SK-N-SH treated with all-trans-retinoic acid at 6 μM for 48 hours (cell line): ENCODE data around the gene DDX54.

Source experiments
- ATAC-seq: fragments of 200-7000 bp; cut with Tn5 transposase; 3 replicates; pipeline ENCODE4 v1.9.1; 2020; ENCODE audit warnings: mild to moderate bottlenecking, moderate library complexity
- ARNTL ChIP-seq: fragments of 450-650 bp; formaldehyde crosslinking; IDR thresholded peaks from 2 replicates; pipeline ENCODE4 v1.5.0; 2020; ENCODE audit warnings: low read depth, mild to moderate bottlenecking, moderate library complexity, borderline replicate concordance
- BACH2 ChIP-seq: fragments of 250-450 bp; sonication (Bioruptor Pico); IDR thresholded peaks from 2 replicates; pipeline ENCODE4 v1.9.0; 2021; ENCODE audit warnings: mild to moderate bottlenecking, borderline replicate concordance
- CSDC2 ChIP-seq: fragments of 250-450 bp; sonication (Bioruptor Pico); IDR thresholded peaks from 2 replicates; pipeline ENCODE4 v1.5.0; 2020; ENCODE audit warnings: mild to moderate bottlenecking, moderate library complexity
- GLIS3 ChIP-seq: fragments of 250-450 bp; sonication (Bioruptor Pico); IDR thresholded peaks from 2 replicates; pipeline ENCODE4 v1.5.0; 2020; ENCODE audit warnings: mild to moderate bottlenecking, moderate library complexity
- OSR1 ChIP-seq: fragments of 250-450 bp; sonication (Bioruptor Pico); IDR thresholded peaks from 2 replicates; pipeline ENCODE4 v1.8.0; 2022; ENCODE audit warnings: moderate library complexity, mild to moderate bottlenecking, inconsistent platforms
- PPARA ChIP-seq: fragments of 250-450 bp; sonication (Bioruptor Pico); IDR thresholded peaks from 2 replicates; pipeline ENCODE4 v1.5.0; 2020; ENCODE audit warnings: mild to moderate bottlenecking, borderline replicate concordance
- SNAI2 ChIP-seq: fragments of 250-450 bp; sonication (Bioruptor Pico); IDR thresholded peaks from 2 replicates; pipeline ENCODE4 v1.5.0; 2020; ENCODE audit warnings: mild to moderate bottlenecking, moderate library complexity
- TOX ChIP-seq: fragments of 250-450 bp; sonication (Bioruptor Pico); IDR thresholded peaks from 2 replicates; pipeline ENCODE4 v1.8.0; 2021; ENCODE audit warnings: mild to moderate bottlenecking, moderate library complexity, borderline replicate concordance
- ZC3H10 ChIP-seq: fragments of 250-450 bp; sonication (Bioruptor Pico); IDR thresholded peaks from 2 replicates; pipeline ENCODE4 v1.5.1; 2021; ENCODE audit warnings: mild to moderate bottlenecking, moderate library complexity
- ZFP30 ChIP-seq: fragments of 450-650 bp; formaldehyde crosslinking; IDR thresholded peaks from 2 replicates; pipeline ENCODE4 v1.5.0; 2022; ENCODE audit warnings: mild to moderate bottlenecking, moderate library complexity
- ZNF565 ChIP-seq: fragments of 450-650 bp; formaldehyde crosslinking; conservative IDR thresholded peaks from 2 replicates; pipeline ENCODE4 v1.5.0; 2020; ENCODE audit warnings: low read depth, mild to moderate bottlenecking, moderate library complexity
- ZNF70 ChIP-seq: fragments of 450-650 bp; formaldehyde crosslinking; IDR thresholded peaks from 2 replicates; pipeline ENCODE4 v1.5.0; 2020; ENCODE audit warnings: mild to moderate bottlenecking, moderate library complexity
- ZNF8 ChIP-seq: fragments of 450-650 bp; formaldehyde crosslinking; IDR thresholded peaks from 2 replicates; pipeline ENCODE4 v1.5.0; 2020; ENCODE audit warnings: mild to moderate bottlenecking, moderate library complexity
- TF ChIP-seq, protein P1 (sequence below): fragments of 250-450 bp; sonication (Bioruptor Pico); IDR thresholded peaks from 2 replicates; pipeline ENCODE4 v1.5.1; 2020; ENCODE audit warnings: low read depth, mild to moderate bottlenecking, moderate library complexity
- TF ChIP-seq, protein P2 (sequence below): fragments of 250-450 bp; sonication (Bioruptor Pico); IDR thresholded peaks from 2 replicates; pipeline ENCODE4 v1.8.0; 2020; ENCODE audit warnings: mild to moderate bottlenecking, moderate library complexity, borderline replicate concordance
- TF ChIP-seq, protein P3 (sequence below): fragments of 250-450 bp; sonication (Bioruptor Pico); IDR thresholded peaks from 2 replicates; pipeline ENCODE4 v1.8.0; 2021; ENCODE audit warnings: low read depth, mild to moderate bottlenecking, moderate library complexity, borderline replicate concordance
- TF ChIP-seq, protein P4 (sequence below): fragments of 250-450 bp; sonication (Bioruptor Pico); IDR thresholded peaks from 2 replicates; pipeline ENCODE4 v1.5.1; 2021; ENCODE audit warnings: mild to moderate bottlenecking, moderate library complexity

Gene DDX54

DNA sequence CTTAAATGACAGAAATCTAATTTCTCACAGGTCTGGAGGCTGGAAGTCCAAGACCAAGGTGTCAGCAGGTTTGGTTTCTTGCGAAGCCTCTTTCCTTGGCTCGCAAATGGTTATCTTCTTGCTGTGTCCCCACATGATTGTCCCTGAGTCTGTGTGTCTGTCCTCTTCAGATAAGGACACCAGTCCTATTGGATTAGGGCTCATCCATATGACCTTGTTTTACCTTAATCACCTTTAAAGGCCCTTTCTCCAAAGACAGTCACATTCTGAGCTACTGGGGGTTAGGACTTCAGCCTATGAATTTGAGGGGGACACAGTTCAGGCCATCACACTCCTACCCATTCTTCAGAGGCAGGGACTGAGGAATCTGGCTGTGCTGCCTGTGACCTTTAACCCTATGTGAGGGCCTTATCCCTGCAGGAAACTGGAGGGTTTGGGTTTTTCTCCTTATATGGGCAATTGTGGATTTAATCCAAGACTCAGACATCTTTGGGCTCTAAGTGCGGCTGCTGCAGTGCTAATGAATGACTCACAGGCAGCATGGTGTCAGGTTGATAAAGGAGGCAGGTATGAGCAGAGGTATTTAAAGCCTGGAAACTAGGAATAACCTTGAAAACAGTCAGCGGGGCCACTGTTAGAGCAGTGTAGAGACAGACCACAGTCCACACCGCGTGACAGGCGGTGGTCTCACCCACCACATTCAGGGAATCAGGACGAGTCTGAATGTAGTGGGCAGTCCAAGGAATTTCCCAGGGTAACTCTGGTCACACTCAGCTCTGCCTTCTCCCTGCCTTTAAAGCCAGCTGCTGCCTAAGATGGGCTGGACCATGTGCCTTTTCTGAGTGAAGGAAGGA lies 46.2 kb upstream of the DDX54 start:
- peak; percentile 89 for ATAC-seq
- TF ChIP-seq OSR1 (CRISPR knock-in tag) (no peak), ZNF70 (no peak), SNAI2 (no peak), CSDC2 (CRISPR knock-in tag) (no peak), ZFP30 (no peak), GLIS3 (CRISPR knock-in tag) (no peak), ZC3H10 (CRISPR knock-in tag) (no peak), PPARA (CRISPR knock-in tag) (no peak)
- TF ChIP-seq, protein P1, sequence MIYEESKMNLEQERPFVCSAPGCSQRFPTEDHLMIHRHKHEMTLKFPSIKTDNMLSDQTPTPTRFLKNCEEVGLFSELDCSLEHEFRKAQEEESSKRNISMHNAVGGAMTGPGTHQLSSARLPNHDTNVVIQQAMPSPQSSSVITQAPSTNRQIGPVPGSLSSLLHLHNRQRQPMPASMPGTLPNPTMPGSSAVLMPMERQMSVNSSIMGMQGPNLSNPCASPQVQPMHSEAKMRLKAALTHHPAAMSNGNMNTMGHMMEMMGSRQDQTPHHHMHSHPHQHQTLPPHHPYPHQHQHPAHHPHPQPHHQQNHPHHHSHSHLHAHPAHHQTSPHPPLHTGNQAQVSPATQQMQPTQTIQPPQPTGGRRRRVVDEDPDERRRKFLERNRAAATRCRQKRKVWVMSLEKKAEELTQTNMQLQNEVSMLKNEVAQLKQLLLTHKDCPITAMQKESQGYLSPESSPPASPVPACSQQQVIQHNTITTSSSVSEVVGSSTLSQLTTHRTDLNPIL = no peak
- TF ChIP-seq, protein P2, sequence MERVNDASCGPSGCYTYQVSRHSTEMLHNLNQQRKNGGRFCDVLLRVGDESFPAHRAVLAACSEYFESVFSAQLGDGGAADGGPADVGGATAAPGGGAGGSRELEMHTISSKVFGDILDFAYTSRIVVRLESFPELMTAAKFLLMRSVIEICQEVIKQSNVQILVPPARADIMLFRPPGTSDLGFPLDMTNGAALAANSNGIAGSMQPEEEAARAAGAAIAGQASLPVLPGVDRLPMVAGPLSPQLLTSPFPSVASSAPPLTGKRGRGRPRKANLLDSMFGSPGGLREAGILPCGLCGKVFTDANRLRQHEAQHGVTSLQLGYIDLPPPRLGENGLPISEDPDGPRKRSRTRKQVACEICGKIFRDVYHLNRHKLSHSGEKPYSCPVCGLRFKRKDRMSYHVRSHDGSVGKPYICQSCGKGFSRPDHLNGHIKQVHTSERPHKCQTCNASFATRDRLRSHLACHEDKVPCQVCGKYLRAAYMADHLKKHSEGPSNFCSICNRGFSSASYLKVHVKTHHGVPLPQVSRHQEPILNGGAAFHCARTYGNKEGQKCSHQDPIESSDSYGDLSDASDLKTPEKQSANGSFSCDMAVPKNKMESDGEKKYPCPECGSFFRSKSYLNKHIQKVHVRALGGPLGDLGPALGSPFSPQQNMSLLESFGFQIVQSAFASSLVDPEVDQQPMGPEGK (CRISPR knock-in tag) = no peak
- TF ChIP-seq, protein P3, sequence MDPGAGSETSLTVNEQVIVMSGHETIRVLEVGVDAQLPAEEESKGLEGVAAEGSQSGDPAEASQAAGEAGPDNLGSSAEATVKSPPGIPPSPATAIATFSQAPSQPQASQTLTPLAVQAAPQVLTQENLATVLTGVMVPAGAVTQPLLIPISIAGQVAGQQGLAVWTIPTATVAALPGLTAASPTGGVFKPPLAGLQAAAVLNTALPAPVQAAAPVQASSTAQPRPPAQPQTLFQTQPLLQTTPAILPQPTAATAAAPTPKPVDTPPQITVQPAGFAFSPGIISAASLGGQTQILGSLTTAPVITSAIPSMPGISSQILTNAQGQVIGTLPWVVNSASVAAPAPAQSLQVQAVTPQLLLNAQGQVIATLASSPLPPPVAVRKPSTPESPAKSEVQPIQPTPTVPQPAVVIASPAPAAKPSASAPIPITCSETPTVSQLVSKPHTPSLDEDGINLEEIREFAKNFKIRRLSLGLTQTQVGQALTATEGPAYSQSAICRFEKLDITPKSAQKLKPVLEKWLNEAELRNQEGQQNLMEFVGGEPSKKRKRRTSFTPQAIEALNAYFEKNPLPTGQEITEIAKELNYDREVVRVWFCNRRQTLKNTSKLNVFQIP (CRISPR knock-in tag) = no peak

DNA sequence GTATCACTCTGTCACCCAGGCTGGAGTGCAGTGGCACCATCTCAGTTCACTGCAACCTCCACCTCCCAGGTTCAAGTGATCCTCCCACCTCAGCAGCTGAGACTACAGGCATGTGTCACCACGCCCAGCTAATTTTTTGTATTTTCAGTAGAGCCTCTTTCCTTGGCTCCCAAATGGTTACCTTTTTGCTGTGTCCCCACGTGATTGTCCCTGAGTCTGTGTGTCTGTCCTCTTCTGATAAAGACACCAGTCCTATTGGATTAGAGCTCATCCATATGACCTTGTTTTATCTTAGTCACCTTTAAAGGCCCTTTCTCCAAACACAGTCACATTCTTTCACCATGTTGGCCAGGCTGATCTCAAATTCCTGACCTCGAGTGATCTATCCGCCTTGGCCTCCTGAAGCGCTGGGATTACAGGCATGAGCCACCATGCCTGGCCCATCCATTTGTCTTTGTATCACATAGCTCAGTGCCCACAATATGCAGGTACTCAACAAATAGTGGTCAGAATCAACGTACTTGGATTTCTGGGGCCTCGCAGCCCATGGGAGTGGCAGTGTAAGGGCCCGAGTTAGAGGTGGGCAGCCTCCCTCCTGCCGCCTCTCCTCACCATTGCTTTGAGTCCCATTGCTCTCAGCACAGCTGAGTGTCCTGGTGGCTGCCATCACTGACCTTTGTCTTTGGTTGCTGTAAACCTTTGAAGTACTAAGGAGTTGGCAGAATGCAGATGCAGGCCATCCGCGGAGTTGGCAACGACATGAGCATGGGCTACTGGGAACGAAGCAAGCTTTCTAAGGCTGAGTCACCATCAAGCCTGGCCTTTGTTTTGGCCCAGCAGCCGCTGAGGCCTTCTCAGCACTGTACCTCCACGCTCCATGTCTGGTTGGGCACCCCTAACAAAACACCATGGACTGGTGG lies 45.3 kb upstream of the DDX54 start:
- TF ChIP-seq, protein P1 = no peak
- no peak for TF ChIP-seq ARNTL (CRISPR knock-in tag)
- TF ChIP-seq, protein P2 (CRISPR knock-in tag) = no peak
- no peak for TF ChIP-seq SNAI2
- no peak for TF ChIP-seq OSR1 (CRISPR knock-in tag)
- TF ChIP-seq ZC3H10 (CRISPR knock-in tag) = no peak
- TF ChIP-seq, protein P3 (CRISPR knock-in tag) = no peak
- no peak for TF ChIP-seq ZNF8 (CRISPR knock-in tag)
- TF ChIP-seq PPARA (CRISPR knock-in tag) = no peak
- no peak for TF ChIP-seq ZNF565 (CRISPR knock-in tag)
- TF ChIP-seq ZFP30 = no peak
- TF ChIP-seq BACH2 (CRISPR knock-in tag) = no peak
- TF ChIP-seq, protein P4, sequence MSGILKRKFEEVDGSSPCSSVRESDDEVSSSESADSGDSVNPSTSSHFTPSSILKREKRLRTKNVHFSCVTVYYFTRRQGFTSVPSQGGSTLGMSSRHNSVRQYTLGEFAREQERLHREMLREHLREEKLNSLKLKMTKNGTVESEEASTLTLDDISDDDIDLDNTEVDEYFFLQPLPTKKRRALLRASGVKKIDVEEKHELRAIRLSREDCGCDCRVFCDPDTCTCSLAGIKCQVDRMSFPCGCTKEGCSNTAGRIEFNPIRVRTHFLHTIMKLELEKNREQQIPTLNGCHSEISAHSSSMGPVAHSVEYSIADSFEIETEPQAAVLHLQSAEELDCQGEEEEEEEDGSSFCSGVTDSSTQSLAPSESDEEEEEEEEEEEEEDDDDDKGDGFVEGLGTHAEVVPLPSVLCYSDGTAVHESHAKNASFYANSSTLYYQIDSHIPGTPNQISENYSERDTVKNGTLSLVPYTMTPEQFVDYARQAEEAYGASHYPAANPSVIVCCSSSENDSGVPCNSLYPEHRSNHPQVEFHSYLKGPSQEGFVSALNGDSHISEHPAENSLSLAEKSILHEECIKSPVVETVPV (CRISPR knock-in tag) = no peak
- TF ChIP-seq TOX (CRISPR knock-in tag) = no peak
- TF ChIP-seq GLIS3 (CRISPR knock-in tag) = no peak
- ATAC-seq = no peak
